Upper lobe of right lung (tissue), 1 donor: ENCODE measurements around the gene EEF2K. TPM values are rescaled to one million over a fixed set of nuclear protein-coding genes. Genes with fewer than 3 reads are reported as not detected.
A peak's percentile ranks its signal among the peaks of the same experiment; 100 is the strongest.

ENCODE experiments used
- ATAC-seq: fragments of 200-7000 bp; cut with Tn5 transposase; one replicate; pipeline ENCODE4 v1.9.1; 2020; ENCODE audit warnings: mild to moderate bottlenecking, moderate library complexity
- DNase-seq: peaks from one replicate; pipeline ENCODE4 v3.0.0-alpha.2; 2020
- H3K27ac ChIP-seq: fragments of 200-600 bp; one replicate; pipeline ENCODE4 v1.8.0; 2022
- H3K27me3 ChIP-seq: fragments of 200-600 bp; one replicate; pipeline ENCODE4 v1.8.0; 2022; ENCODE audit warnings: mild to moderate bottlenecking
- H3K36me3 ChIP-seq: fragments of 200-600 bp; one replicate; pipeline ENCODE4 v1.8.0; 2022
- H3K4me1 ChIP-seq: fragments of 200-600 bp; one replicate; pipeline ENCODE4 v1.8.0; 2022
- H3K4me3 ChIP-seq: fragments of 200-600 bp; one replicate; pipeline ENCODE4 v1.8.0; 2022; ENCODE audit warnings: mild to moderate bottlenecking
- H3K9me3 ChIP-seq: fragments of 200-600 bp; one replicate; pipeline ENCODE4 v1.8.0; 2022
- intact Hi-C: fragments of 100-400 bp; cut with DNase I; formaldehyde crosslinking; loops from one replicate; pipeline ENCODE4 v1.11.0; 2022
- total RNA-seq: library from RNA; stranded (reverse); fragmentation: NEBNext Ultra II Directional; extraction: Animal tissue kit (Norgen Biotek cat#: 25700); gene quantifications from one replicate; pipeline ENCODE4 v1.2.1, GENCODE V29; 2021
- TF ChIP-seq, protein P1 (sequence below): fragments of 200-600 bp; IDR thresholded peaks from one replicate; pipeline ENCODE4 v1.8.0; 2022; ENCODE audit warnings: antibody characterized with exemption
- donor health status: DM: no; HTN: yes; CAD: no; lungs with severe emphysema.

Gene EEF2K
- total RNA-seq, 1 donor from 2014 or later = 34.9 TPM

DNA sequence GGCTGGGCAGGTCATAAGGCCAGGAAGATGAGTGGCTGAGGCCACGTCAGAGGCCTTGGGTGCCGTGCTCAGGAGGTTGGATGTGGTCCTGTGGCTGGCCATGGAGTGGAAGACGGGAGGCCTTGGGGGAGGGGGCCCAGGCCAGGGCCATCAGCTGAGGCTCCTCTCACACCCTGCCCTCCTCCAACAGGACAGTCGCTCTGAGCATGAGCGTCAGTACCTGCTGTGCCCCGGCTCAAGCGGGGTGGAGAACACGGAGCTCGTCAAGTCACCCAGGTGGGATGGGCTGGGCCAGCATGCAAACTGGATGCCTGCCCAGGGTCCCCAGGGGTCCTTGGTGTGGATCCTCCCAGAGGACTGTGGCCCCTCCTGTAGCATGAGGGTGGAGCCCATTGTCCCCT is 110.3 kb downstream of the EEF2K start:
- Histone ChIP-seq H3K36me3 (peaks cover 97% of the 10 kb centered on the region), H3K4me3 (no peak overlapping the region), H3K9me3 (no peaks in the 10 kb centered on the region), H3K27ac (no peak overlapping the region), H3K4me1 (no peaks in the 10 kb centered on the region), H3K27me3 (no peaks in the 10 kb centered on the region)
- ATAC-seq (no peak), DNase-seq (peak; percentile 60)
- TF ChIP-seq, protein P1, sequence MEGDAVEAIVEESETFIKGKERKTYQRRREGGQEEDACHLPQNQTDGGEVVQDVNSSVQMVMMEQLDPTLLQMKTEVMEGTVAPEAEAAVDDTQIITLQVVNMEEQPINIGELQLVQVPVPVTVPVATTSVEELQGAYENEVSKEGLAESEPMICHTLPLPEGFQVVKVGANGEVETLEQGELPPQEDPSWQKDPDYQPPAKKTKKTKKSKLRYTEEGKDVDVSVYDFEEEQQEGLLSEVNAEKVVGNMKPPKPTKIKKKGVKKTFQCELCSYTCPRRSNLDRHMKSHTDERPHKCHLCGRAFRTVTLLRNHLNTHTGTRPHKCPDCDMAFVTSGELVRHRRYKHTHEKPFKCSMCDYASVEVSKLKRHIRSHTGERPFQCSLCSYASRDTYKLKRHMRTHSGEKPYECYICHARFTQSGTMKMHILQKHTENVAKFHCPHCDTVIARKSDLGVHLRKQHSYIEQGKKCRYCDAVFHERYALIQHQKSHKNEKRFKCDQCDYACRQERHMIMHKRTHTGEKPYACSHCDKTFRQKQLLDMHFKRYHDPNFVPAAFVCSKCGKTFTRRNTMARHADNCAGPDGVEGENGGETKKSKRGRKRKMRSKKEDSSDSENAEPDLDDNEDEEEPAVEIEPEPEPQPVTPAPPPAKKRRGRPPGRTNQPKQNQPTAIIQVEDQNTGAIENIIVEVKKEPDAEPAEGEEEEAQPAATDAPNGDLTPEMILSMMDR = no peak
- intact Hi-C loops = no loop called here

DNA sequence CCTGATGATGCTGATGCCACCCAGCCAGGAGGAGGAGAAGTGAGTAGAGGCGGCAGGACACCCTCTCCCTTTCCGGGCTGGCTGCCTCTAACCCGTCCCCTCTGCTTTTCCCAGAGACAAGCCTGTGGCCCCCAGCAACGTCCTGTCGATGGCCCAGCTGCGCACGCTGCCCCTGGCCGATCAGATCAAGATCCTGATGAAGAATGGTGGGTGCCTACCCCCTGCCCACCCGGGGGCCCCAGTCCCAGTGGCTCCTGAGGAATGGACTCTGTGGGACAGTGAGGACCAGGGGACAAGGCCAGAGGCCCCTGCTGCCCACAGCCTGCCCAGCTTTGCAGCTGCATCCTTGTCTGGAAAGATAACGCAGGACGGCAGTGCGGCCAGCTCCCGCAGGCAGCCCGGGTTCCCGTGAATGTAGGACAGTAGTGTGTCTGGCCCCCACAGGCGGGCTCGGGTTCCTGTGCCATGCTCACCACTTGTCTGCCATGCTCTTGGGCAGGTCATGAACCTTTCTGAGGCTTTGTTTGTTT is 111.0 kb downstream of the EEF2K start:
- Histone ChIP-seq H3K4me1 (no peaks in the 10 kb centered on the region), H3K27me3 (no peaks in the 10 kb centered on the region), H3K27ac (no peak overlapping the region), H3K9me3 (no peaks in the 10 kb centered on the region), H3K4me3 (no peak overlapping the region), H3K36me3 (peaks cover 97% of the 10 kb centered on the region)
- intact Hi-C loops = no loop called here
- DNase-seq = peak; percentile 57
- ATAC-seq = no peak
- TF ChIP-seq, protein P1 = no peak

DNA sequence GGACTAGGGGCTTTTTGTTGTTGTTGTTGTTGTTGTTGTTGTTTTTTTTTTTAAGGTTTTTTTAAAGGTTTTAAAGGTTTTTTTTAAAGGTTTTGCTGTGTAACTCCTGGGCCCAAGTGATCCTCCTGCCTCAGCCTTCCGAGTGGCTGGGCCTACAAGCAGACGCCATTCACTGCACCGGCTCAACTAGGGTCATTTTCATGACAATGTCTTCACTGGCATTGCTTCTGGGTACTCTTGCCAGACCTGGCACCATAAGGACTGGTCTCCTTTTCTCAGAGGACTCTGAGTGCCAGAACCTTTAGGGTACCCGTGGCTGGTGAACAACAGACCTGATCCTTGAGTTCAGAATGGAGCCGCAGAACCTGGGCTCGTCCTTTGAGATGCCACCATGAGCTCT is 111.5 kb downstream of the EEF2K start:
- Histone ChIP-seq H3K36me3 (peaks cover 95% of the 10 kb centered on the region), H3K4me3 (no peak overlapping the region), H3K9me3 (no peaks in the 10 kb centered on the region), H3K27me3 (no peaks in the 10 kb centered on the region), H3K4me1 (no peaks in the 10 kb centered on the region), H3K27ac (no peak overlapping the region)
- intact Hi-C loops = no loop called here
- peak; percentile 30 for DNase-seq
- TF ChIP-seq, protein P1 = no peak
- ATAC-seq = no peak

DNA sequence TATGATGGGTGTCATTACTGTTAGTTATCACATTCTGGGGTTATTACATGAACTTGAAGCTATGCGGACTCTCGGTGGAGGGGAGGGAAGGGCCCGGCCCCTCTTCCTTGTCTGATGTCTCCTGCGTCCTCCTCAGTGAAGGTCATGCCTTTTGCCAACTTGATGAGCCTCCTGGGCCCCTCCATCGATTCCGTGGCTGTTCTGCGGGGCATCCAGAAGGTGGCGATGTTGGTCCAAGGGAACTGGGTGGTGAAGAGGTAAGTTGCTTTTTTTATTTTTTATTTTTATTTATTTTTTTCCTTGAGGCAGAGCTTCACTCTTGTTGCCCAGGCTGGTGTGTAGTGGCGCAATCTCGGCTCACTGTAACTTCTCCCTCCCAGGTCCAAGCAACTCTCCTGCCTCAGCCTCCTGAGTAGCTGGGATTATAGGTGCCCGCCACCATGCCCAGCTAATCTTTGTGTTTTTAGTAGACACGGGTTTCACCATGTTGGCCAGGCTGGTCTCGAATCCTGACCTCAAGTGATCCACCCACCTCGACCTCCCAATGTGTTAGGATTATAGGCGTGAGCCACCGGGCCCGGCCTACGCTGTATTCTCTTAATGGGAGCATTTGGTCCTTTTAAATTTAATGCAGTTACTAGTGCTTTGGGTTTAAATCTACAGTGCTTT is 112.7 kb downstream of the EEF2K start:
- H3K27me3 ChIP-seq = no peaks in the 10 kb centered on the region
- ATAC-seq (peak; percentile 39), DNase-seq (peak; percentile 68)
- H3K27ac ChIP-seq = no peak overlapping the region
- H3K4me3 ChIP-seq = no peak overlapping the region
- H3K36me3 ChIP-seq = peaks cover 83% of the 10 kb centered on the region
- intact Hi-C loops = no loop called here
- TF ChIP-seq, protein P1 = peak; percentile 61
- no peaks in the 10 kb centered on the region for H3K4me1 ChIP-seq
- H3K9me3 ChIP-seq = no peaks in the 10 kb centered on the region

DNA sequence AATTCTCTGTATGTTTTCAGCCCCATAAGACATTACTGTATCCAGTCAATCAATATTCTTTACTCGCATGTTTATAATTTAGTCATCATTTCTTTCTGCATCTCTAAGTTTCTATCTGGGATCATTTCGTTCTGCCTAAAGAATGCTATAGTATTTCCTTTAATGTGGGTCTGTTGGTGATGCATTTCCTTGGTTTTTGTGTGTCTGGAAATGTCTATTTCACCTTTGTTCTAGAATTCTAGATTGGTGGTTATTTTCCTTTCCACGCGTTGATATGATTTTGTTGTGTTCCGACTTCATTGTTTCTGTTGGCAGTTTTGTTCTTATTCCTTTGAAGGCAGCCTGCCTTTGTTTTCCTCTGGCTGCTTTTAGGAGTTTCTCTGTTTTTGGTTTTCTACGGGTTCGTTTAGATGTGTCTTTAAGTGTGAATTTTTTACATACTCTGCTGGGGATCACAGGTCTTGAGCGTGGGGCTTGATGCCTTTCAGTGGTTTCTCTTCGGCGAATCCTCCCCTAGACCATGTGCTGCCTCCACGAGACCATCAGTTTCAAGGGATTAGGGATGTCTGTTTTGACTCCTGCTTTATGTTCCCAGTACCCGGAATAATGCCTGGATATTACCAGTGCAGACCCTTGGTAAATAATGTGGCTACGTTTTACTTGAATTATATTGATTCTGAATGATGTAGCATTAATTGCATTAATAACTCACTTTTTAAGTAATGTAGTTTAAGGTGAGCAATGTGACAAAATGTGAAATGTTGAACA is 114.7 kb downstream of the EEF2K start:
- no peak for ATAC-seq
- TF ChIP-seq, protein P1 = no peak
- no peak overlapping the region for H3K27ac ChIP-seq
- no peaks in the 10 kb centered on the region for H3K4me1 ChIP-seq
- H3K4me3 ChIP-seq = no peak overlapping the region
- intact Hi-C loops = no loop called here
- peaks cover 83% of the 10 kb centered on the region for H3K36me3 ChIP-seq
- H3K9me3 ChIP-seq = no peaks in the 10 kb centered on the region
- H3K27me3 ChIP-seq = no peaks in the 10 kb centered on the region
- DNase-seq = no peak
